Ovary (tissue), 9 donors: ENCODE measurements around the gene ANK2. TPM values are rescaled to one million over a fixed set of nuclear protein-coding genes. Genes with fewer than 3 reads are reported as not detected.
A peak's percentile ranks its signal among the peaks of the same experiment; 100 is the strongest.

Source experiments
- DNase-seq, 5 donors: peaks; one replicate each; pipeline ENCODE4 v3.0.0-alpha.2; 2019 to 2020
- H3K27ac ChIP-seq, 2 donors: fragments of 200-600 bp; one replicate each; pipeline versions ENCODE4 v1.5.1 to v1.8.0; 2019 to 2022
- H3K27me3 ChIP-seq: fragments of 200-600 bp; one replicate; pipeline ENCODE4 v1.8.0; 2022
- H3K36me3 ChIP-seq: fragments of 200-600 bp; sonication (generic); one replicate; pipeline ENCODE4 v1.5.1; 2019
- H3K4me1 ChIP-seq: one replicate; pipeline ENCODE4 v1.8.1; 2013; ENCODE audit warnings: mild to moderate bottlenecking, moderate library complexity; ENCODE audit not compliant: insufficient read depth
- H3K4me3 ChIP-seq: fragments of 200-600 bp; sonication (generic); one replicate; pipeline ENCODE4 v1.5.1; 2017
- H3K9me3 ChIP-seq, 2 donors: fragments of 200-600 bp in 1 of 2; sonication (generic) in 1 of 2; one replicate each; pipeline versions ENCODE4 v1.5.1 to v1.8.1; 2013 to 2019; ENCODE audit warnings: mild to moderate bottlenecking in 1 of 2, moderate library complexity in 1 of 2
- EP300 ChIP-seq: sonication (generic); formaldehyde crosslinking; IDR thresholded peaks from one replicate; pipeline ENCODE4 v1.6.1; 2017; ENCODE audit warnings: antibody characterized with exemption
- POLR2A ChIP-seq: fragments of 450-650 bp; IDR thresholded peaks from one replicate; pipeline ENCODE4 v1.6.1; 2017; ENCODE audit warnings: antibody characterized with exemption, mild to moderate bottlenecking, moderate library complexity
- WGBS, 3 donors: extraction: QIAGEN DNeasy Blood & Tissue Kit in 1 of 3; methylation state at CpG; one replicate each; pipeline versions ENCODE4 v1.1.5 to v1.1.7; 2013 to 2017; 5-methylcytosine and 5-hydroxymethylcytosine counted together
- intact Hi-C, 4 donors: fragments of 100-400 bp; cut with DNase I; formaldehyde crosslinking; loops; one replicate each; pipeline versions ENCODE4 v1.11.0 to v1.15.1; 2022 to 2023
- polyA plus RNA-seq, 2 donors: library from polyadenylated mRNA; stranded (reverse); fragments of 200-250 nt in 1 of 2; fragments of 350-450 nt in 1 of 2; fragmentation: Illumina TruSeq in 1 of 2; extraction: RNeasy Lipid Tissue Mini Kit (QIAGEN cat#74804) in 1 of 2; gene quantifications; one replicate each; pipeline ENCODE4 v1.2.3, GENCODE V29; 2013 to 2014
- total RNA-seq, 7 donors: library from RNA; depleted of rRNA in 2 of 7; stranded (reverse); fragments of >200 nt in 2 of 7; fragmentation: NEBNext Ultra II Directional in 3 of 7; extraction: Animal tissue kit (Norgen Biotek cat#: 25700) in 3 of 7; gene quantifications; one replicate each; pipeline versions ENCODE4 v1.1.0 to v1.2.4, GENCODE V29; 2016 to 2023
- TF ChIP-seq, protein P1 (sequence below), 3 donors: fragments of 450-650 bp in 2 of 3; fragments of 200-600 bp in 1 of 3; IDR thresholded peaks; one replicate each; pipeline versions ENCODE4 v1.5.1 to v1.8.0; 2016 to 2022; ENCODE audit warnings: antibody characterized with exemption in 3 of 3, mild to moderate bottlenecking in 1 of 3
- donor health status: DM: no; HTN: no; CAD: no; lungs with moderate emphysema.
- donor health status: DM: no; HTN: no; CAD: no.
- donor health status: Bipolar disorder and iron deficiency.
- donor health status: DM: yes; HTN: yes; CAD: no.
- donor health status: DM: no; HTN: no; CAD: no.
- donor health status: DM: yes; HTN: yes; CAD: no.

Gene ANK2
- total and polyA plus RNA-seq, 9 donors = 26.4 to 120 (median 66.9) TPM

DNA sequence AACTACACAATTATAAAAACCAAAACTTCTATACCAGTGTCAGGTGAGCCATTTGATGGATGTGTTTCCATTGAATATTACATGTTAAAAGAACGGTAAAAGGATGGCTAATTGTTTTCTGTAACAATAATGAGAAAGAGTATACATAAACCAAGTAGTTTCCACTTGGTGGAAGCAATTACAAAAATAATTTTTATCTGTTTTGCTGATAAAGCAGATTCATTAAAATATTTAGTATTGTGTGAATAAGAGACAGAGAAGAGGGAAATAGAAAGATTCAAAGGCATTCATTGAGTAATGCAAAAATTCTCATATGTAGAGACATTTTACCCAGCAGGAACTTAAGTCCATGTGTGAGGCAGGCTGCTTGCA lies 95.7 kb downstream of the ANK2 start:
- no peak for DNase-seq
- Histone ChIP-seq H3K9me3 (no peaks in the 10 kb centered on the region), H3K36me3 (no peaks in the 10 kb centered on the region), H3K4me1 (peaks cover 9% of the 10 kb centered on the region), H3K27ac (peak overlapping the region in 1 of 2 donors; percentile 79), H3K27me3 (no peaks in the 10 kb centered on the region), H3K4me3 (no peak overlapping the region)
- 25 to 52% (median 26%) methylated on average over 1 of the region's 1 CpG for WGBS, 3 donors
- intact Hi-C loops = no loop called here
- TF ChIP-seq POLR2A = no peak
- TF ChIP-seq, protein P1, sequence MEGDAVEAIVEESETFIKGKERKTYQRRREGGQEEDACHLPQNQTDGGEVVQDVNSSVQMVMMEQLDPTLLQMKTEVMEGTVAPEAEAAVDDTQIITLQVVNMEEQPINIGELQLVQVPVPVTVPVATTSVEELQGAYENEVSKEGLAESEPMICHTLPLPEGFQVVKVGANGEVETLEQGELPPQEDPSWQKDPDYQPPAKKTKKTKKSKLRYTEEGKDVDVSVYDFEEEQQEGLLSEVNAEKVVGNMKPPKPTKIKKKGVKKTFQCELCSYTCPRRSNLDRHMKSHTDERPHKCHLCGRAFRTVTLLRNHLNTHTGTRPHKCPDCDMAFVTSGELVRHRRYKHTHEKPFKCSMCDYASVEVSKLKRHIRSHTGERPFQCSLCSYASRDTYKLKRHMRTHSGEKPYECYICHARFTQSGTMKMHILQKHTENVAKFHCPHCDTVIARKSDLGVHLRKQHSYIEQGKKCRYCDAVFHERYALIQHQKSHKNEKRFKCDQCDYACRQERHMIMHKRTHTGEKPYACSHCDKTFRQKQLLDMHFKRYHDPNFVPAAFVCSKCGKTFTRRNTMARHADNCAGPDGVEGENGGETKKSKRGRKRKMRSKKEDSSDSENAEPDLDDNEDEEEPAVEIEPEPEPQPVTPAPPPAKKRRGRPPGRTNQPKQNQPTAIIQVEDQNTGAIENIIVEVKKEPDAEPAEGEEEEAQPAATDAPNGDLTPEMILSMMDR (IDR thresholded peaks at IDR 0.05) = no peak

DNA sequence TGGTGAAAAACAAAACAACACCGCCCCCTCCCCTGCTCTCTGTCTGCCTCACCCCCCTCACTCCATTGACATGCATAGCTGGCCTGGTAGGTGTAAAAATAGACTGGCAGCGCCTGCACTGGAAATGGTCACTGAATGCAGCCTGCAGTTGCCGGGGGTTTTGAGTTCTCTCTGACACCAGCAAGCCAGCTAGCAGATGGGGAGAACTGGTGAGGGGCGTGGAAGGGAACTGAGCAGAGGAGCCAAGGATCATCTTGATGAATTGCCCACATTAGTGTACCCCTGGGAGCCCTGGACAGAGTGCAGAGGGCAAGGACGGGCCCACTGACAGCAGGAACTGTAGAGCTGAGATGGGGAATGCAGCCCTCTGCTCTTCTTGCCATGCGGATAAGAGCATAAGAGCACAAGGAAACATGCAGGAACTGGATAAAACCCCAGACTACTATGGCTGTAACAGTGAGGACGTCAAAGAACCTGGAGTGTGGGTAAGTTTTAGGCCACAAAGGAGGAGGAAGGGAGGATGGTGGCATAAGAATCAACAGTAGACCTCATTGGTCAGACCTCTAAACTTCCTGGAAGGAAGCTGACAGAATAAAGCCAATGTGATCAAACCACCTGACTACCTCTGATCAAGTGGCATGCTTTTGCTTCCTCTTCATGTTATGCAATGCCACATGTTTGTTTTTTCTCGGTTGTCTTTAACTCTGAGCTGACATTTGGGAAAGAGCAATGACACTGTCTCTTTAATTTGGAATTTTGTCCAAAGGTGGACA lies 96.3 kb downstream of the ANK2 start:
- intact Hi-C loops = no loop called here
- H3K9me3 ChIP-seq = no peaks in the 10 kb centered on the region
- no peaks in the 10 kb centered on the region for H3K27me3 ChIP-seq
- 15 to 32% (median 16%) methylated on average over 8 of the region's 8 CpGs for WGBS, 3 donors
- peak; percentile 29 to 46 (median 39) for DNase-seq
- H3K27ac ChIP-seq = peak overlapping the region; percentile 22 to 79
- H3K4me3 ChIP-seq = no peak overlapping the region
- TF ChIP-seq EP300 (no peak), POLR2A (no peak)
- TF ChIP-seq, protein P1 (IDR thresholded peaks at IDR 0.05) = no peak
- peaks cover 10% of the 10 kb centered on the region for H3K4me1 ChIP-seq
- H3K36me3 ChIP-seq = no peaks in the 10 kb centered on the region

DNA sequence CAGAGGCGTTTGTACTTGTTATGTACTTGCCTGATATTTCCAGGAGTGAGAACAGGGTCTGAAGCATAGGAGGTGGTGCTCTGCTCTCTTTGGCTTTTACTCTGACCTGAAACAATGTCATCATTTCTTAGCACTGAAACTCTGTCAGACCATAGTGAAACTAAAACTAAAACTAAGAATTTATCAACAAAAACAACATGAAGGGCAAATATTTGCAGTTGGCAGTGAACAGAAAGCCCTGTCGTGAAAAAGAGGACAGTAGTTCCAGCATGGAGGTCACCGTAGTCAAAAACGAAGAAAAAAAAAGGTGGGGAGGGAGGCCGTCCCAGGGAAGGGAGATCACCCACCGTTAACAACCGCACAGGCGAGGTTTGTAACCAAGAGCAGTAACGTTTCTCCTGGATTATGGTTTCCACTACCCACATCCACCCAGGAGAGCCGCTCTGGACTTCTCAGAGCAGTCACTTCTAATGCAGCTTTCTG lies 97.5 kb downstream of the ANK2 start:
- TF ChIP-seq POLR2A (no peak), EP300 (peak; percentile 8)
- Histone ChIP-seq H3K27me3 (no peaks in the 10 kb centered on the region), H3K27ac (peak overlapping the region; percentile 61 to 79), H3K36me3 (no peaks in the 10 kb centered on the region), H3K9me3 (no peaks in the 10 kb centered on the region), H3K4me1 (peaks cover 10% of the 10 kb centered on the region), H3K4me3 (peak overlapping the region; percentile 39)
- peak in 4 of 5 donors; percentile 17 to 38 (median 31) for DNase-seq
- WGBS, 3 donors = 4 to 6% (median 5%) methylated on average over 10 of the region's 10 CpGs
- intact Hi-C loops = no loop called here

DNA sequence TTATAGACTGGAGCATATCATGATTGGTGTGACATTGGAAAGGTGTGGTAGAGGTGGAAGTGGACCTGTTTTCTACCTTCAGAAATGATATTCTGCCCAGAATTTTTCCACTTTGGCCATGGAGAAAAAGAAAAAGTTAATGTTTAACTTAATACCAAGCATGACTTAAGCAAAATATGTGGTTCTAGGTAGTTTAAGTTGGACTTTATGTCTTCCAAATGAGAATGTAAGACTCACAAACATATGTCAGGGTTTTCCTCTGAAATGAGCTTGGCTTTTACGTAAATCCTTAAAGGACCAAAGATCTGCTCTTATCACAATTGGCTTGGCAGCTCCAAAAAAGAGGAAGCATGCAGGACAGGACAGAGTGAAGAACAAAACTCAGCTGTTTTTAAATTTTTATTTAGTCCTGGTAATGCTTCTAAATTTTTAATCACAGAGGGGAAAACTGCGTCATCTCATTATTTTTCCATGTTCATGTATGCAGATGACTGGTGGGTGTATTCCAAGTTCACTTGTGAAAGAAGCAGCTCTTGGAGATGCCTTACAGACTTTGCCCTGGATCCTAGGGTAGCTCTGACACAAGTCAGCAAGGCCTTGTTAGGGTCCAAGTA lies 98.2 kb downstream of the ANK2 start:
- no peaks in the 10 kb centered on the region for H3K36me3 ChIP-seq
- TF ChIP-seq POLR2A = no peak
- TF ChIP-seq, protein P1 (IDR thresholded peaks at IDR 0.05) = no peak
- no peak for TF ChIP-seq EP300
- peak in 1 of 5 donors; percentile 33 for DNase-seq
- 10 to 13% (median 12%) methylated on average over 2 of the region's 2 CpGs for WGBS, 3 donors
- H3K9me3 ChIP-seq = no peaks in the 10 kb centered on the region
- H3K27me3 ChIP-seq = no peaks in the 10 kb centered on the region
- H3K4me3 ChIP-seq = peak overlapping the region; percentile 39
- H3K27ac ChIP-seq = peak overlapping the region; percentile 61 to 79
- H3K4me1 ChIP-seq = peaks cover 11% of the 10 kb centered on the region
- intact Hi-C loops = no loop called here

DNA sequence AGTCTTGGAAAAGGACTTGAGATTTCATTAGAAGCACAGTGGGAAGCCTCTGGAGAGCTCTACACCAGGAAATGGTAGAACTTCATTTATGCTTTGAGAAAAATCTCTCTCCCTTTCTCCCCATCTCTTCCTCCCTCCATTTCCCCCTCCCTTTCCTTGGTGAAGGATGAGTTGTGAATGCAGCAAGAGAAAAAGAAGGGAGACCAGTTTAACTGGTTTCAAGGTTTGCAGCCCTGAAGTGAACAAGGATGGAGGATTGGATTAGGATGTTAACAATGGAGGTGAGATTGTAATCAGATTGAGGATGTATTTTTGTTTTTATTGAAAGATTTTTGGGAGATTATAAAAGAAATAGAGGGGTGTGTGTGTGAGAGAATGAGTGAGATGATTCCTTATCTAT lies 99.5 kb downstream of the ANK2 start:
- H3K27me3 ChIP-seq = no peaks in the 10 kb centered on the region
- no peak for DNase-seq
- H3K27ac ChIP-seq = peak overlapping the region in 1 of 2 donors; percentile 79
- no peak overlapping the region for H3K4me3 ChIP-seq
- TF ChIP-seq POLR2A (no peak), EP300 (no peak)
- TF ChIP-seq, protein P1 (IDR thresholded peaks at IDR 0.05) = no peak
- intact Hi-C loops = no loop called here
- H3K36me3 ChIP-seq = no peaks in the 10 kb centered on the region
- H3K4me1 ChIP-seq = peaks cover 12% of the 10 kb centered on the region
- H3K9me3 ChIP-seq = no peaks in the 10 kb centered on the region
